ENCODE measurements around the gene EXOC8.

GRCh38 chr1:231301990-231302389, 35.7 kb downstream of the EXOC8 start:
- TF ChIP-seq CTCF (IDR thresholded peaks at IDR 0.05) = no peak
- no peak for TF ChIP-seq CBX2 (IDR thresholded peaks at IDR 0.05; ENCODE audit: borderline replicate concordance, low read depth)
- no peak for TF ChIP-seq RAD21 (conservative IDR thresholded peaks at IDR 0.05 in 1 of 2, IDR thresholded peaks at IDR 0.05 in 1 of 2)
- no peak for TF ChIP-seq KDM1A (IDR thresholded peaks at IDR 0.05; ENCODE audit: low read depth)
- TF ChIP-seq EHMT2 (IDR thresholded peaks at IDR 0.05; ENCODE audit: low read depth) = no peak
- no peak for TF ChIP-seq MAX (IDR thresholded peaks at IDR 0.05)
- no peak for TF ChIP-seq POLR2A (IDR thresholded peaks at IDR 0.05; ENCODE audit: low read length)
- TF ChIP-seq NPAS2 (CRISPR knock-in tag; IDR thresholded peaks at IDR 0.05; ENCODE audit: borderline replicate concordance) = no peak
- TF ChIP-seq ZFP36 (IDR thresholded peaks at IDR 0.05; ENCODE audit: borderline replicate concordance, partially characterized antibody) = no peak
